ENCODE results near the gene WNT3.

WNT3 gene

DNA sequence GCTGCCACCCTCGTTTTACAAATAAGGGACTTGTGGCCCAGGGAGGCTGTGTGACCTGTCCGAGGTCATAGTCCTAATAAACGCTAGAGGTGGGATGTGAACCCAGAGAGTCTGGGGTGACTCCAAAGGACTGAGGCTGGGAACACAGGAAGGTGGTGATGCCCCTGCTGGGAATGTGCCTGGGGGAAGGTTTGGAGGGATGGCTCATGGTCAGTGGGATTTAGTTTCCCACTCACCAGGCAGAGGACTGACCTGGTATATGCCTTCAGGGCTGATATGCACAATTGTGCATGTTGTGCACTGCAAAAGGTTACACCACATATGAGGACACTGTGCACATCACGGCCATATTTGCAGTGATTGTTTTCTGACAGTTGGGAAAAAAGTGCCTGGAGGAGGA, 19.0 kb upstream of the WNT3 start:
- DNase-seq (ENCODE audit: insufficient read length, low spot score) (no peak), FAIRE-seq (no peak)

DNA sequence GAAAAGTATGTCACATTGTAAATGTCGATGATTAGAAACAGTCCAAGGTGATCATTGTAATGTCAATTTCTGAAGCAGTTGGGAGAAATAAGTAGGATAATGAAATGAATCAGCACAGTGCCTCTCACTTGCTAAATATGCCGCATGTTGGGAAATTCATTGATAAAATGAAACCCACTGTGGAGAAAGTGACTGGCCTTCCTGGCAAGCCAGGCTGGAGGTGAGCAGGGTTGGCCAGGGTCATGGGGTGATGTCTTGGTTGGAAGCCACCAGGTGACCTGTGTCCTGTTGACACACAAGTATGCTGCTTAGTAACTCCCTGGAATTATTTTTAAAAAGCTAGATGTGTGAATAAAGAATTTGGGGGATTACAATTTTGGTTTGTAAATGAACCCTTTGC, 18.0 kb upstream of the WNT3 start:
- DNase-seq (ENCODE audit: insufficient read length, low spot score) (no peak), FAIRE-seq (peak; percentile 13)

GRCh38 chr17:46834846-46835245, 16.4 kb upstream of the WNT3 start:
- DNase-seq (ENCODE audit: insufficient read length, low spot score) = no peak
- no peak for FAIRE-seq

- no peak for FAIRE-seq
Measured at GRCh38 chr17:46833840-46834208, 15.3 kb upstream of the WNT3 start.

DNA sequence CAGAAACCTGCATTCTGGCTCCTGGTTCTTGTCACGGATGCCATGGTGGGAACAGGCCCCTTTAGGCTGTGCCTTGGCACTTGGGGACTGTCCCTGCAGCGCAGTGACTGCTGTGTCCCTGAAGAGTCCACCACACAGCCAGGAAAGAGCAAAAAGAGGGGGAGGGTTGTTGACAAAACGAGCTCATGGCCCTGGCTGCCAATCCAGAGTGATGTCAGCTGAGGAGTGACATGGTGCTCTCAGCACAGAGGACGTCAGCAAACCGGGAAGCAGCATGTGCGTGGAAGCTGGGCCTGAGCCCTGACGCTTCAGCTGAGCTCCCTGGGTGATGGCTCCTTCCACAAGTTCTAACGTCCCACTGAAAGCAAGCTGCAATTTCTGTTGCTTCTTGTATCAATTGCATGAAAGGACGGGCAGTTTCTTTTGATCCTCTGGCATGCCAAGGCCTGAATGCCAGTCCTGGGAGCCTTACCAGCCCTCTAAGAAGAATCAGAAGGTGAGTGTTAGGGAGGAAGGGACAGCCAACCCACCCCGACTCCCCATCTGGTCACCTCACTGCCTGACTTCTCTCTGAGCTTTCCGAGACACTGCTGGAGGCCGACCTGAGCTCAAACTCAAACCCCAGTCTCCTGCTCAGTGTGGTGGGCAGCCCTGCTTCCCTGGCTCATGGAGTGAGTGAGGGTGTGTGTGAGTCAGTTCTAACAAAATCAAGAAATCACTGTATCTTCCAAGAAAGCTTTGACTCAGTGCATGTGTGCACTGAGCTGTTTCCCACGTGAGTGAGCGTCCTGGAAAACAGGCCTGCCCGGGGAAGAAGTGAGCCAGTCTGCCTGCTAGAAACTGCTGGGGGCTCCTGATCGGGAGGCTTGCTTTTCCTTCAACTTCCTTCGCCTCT, 14.7 kb upstream of the WNT3 start:
- DNase-seq (ENCODE audit: insufficient read length, low spot score) = no peak
- FAIRE-seq = no peak

More at GRCh38 chr17:46833840-46834208, 15.3 kb upstream of the WNT3 start:
- no peak for DNase-seq (ENCODE audit: insufficient read length, low spot score)

GRCh38 chr17:46832331-46832821, 13.9 kb upstream of the WNT3 start:
- DNase-seq (ENCODE audit: insufficient read length, low spot score) (no peak), FAIRE-seq (no peak)

- DNase-seq (ENCODE audit: insufficient read length, low spot score) = no peak
- no peak for FAIRE-seq
Measured at GRCh38 chr17:46831573-46832330, 13.3 kb upstream of the WNT3 start.

DNA sequence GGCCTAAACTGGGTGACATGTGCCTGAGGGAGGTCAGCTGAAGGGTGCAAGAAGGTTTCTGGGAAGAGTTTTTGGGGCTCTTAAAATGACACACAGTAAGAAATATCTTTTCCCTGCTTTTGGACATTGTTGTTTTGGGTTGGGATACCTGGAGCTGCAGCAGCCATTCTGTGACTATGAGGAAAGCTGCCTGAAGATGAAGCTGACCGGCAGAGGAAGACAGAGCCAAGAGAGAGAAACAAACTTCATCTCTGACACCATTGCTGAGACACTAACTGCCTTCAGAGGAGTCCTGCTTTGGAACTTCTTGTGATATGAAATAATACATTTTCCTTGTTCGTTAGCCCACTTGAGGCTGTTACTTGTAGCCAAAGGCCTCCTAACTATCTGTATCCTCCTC, 8.8 kb upstream of the WNT3 start:
- FAIRE-seq (peak; percentile 16), DNase-seq (ENCODE audit: insufficient read length, low spot score) (no peak)

DNA sequence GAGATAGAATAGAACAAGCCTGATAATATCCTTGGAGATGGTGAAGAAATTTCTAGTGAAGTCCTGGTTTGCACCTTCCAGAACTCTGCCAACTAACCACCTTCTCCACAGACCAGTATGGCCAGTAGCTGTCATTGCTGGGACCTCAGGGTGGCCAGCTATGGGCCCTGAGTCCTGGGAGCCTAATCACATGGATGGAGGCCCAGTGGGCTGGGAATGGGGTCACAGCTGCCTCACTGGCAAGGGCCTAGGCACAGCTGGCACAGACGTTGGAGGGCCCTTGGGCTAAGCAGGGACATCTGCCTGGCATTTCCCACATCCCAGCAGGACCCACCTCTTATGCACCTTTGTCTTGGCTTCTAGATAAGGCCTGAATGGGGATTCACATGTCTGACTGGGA, 7.6 kb upstream of the WNT3 start:
- FAIRE-seq (peak; percentile 64), DNase-seq (ENCODE audit: insufficient read length, low spot score) (no peak)

DNA sequence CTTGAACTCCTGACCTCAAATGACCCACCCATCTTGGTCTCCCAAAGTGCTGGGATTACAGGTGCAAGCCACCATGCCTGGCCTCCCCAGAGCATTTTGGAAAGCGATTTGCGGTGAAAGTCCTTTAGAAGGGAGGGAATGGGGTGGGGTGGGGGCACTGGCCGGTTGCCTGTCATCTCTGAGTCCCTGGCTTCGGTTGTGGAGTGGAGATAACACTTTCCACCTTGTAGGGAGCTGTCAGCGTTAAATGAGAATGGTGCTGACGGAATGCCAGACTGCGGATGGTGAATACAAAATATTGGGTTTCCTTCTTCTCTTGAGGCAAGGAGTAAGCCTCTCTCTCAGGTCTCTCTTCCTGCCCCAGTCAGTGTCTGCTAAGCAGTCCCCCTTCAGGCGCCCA, 5.2 kb upstream of the WNT3 start:
- DNase-seq (ENCODE audit: insufficient read length, low spot score) (no peak), FAIRE-seq (no peak)

- FAIRE-seq = peak; percentile 28
- DNase-seq (ENCODE audit: insufficient read length, low spot score) = no peak
Measured at GRCh38 chr17:46822388-46822921, 4.0 kb upstream of the WNT3 start.

GRCh38 chr17:46821482-46822387, 3.2 kb upstream of the WNT3 start:
- DNase-seq (ENCODE audit: insufficient read length, low spot score) (no peak), FAIRE-seq (no peak)

- DNase-seq (ENCODE audit: insufficient read length, low spot score) (no peak), FAIRE-seq (no peak)
Measured at GRCh38 chr17:46820592-46821450, 2.3 kb upstream of the WNT3 start.

GRCh38 chr17:46819906-46820351, 1.4 kb upstream of the WNT3 start:
- FAIRE-seq (no peak), DNase-seq (ENCODE audit: insufficient read length, low spot score) (no peak)

GRCh38 chr17:46818929-46819859, 702 bp upstream of the WNT3 start:
- no peak for FAIRE-seq
- no peak for DNase-seq (ENCODE audit: insufficient read length, low spot score)

GRCh38 chr17:46817901-46818209, 637 bp downstream of the WNT3 start:
- DNase-seq (ENCODE audit: insufficient read length, low spot score) = no peak
- no peak for FAIRE-seq

DNA sequence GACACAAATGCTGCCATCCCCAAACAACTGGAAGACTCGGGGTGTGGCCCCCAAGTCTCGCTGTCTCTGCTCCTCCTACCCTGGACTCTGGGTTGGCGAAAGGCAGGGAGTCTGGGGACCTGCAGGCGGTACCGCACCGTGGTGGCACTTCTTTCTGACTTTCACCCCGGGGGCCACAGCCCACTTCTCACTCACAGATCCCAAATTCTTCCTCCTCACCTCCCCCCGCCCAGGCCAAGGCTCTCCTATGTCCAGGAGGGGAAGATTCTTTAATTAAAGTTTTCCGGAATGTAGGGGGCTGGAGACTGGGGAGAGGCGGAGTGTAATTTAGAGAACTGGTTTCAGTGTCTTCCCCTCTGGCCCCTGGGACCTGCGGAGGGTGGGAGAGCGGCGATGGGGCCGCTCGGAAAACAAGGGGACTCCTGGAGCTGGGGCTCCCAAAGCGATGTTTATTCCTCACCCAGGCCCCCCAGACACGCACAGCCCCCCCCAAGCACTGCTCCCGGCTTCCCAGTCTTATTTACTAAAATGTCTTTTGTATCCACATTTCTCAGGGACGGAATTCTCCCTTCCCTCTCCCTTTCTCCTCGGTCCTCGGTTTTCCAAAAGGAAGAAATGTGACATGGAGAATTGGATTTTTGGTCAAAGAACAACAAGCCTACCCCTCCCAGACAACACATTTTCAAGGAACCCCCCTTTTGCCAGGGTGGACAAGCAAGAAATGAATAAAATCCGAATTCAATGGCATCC, 1.2 kb downstream of the WNT3 start:
- FAIRE-seq (no peak), DNase-seq (ENCODE audit: insufficient read length, low spot score) (no peak)

Measured in HTR-8/SVneo (cell line).